Esophagus muscularis mucosa (tissue), 4 donors: ENCODE results near the gene RANBP3. TPM values are rescaled to one million over a fixed set of nuclear protein-coding genes. Genes with fewer than 3 reads are reported as not detected.

Experiments used
- DNase-seq: peaks from one replicate; pipeline ENCODE4 v3.0.0-alpha.2; 2017; ENCODE audit errors: extremely low spot score
- H3K27ac ChIP-seq, 4 donors: fragments of 200-600 bp; sonication (generic); replicated peaks in 1 of 4; 1 replicate in 3 of 4; 2 replicates in 1 of 4; pipeline ENCODE4 v1.5.1; 2016 to 2019; ENCODE audit warnings: mild to moderate bottlenecking in 1 of 4
- H3K27me3 ChIP-seq, 4 donors: fragments of 200-600 bp; sonication (generic); one replicate each; pipeline versions ENCODE4 v1.5.1 to v1.6.0; 2016 to 2019
- H3K36me3 ChIP-seq, 4 donors: fragments of 200-600 bp; sonication (generic); one replicate each; pipeline ENCODE4 v1.5.1; 2016 to 2019
- H3K4me1 ChIP-seq, 4 donors: fragments of 200-600 bp; sonication (generic); one replicate each; pipeline ENCODE4 v1.5.1; 2016 to 2019
- H3K4me3 ChIP-seq, 4 donors: fragments of 200-600 bp; sonication (generic); 1 replicate in 2 of 4; 2 replicates in 2 of 4; pipeline ENCODE4 v1.5.1; 2016 to 2019; ENCODE audit warnings: mild to moderate bottlenecking in 4 of 4, moderate library complexity in 1 of 4
- H3K9me3 ChIP-seq, 4 donors: fragments of 200-600 bp; sonication (generic); 1 replicate in 3 of 4; 2 replicates in 1 of 4; pipeline ENCODE4 v1.5.1; 2016 to 2019
- CTCF ChIP-seq, 3 experiments: fragments of 200-600 bp in 2 of 3; fragments of 450-650 bp in 1 of 3; sonication (generic) in 2 of 3; IDR thresholded peaks; one replicate each; pipeline ENCODE4 v1.5.1; 2017 to 2019; ENCODE audit warnings: antibody characterized with exemption in 3 of 3, mild to moderate bottlenecking in 2 of 3, moderate library complexity in 1 of 3
- EP300 ChIP-seq: sonication (generic); formaldehyde crosslinking; IDR thresholded peaks from one replicate; pipeline ENCODE4 v1.6.1; 2017; ENCODE audit warnings: antibody characterized with exemption
- POLR2A ChIP-seq: fragments of 450-650 bp; IDR thresholded peaks from one replicate; pipeline ENCODE4 v1.6.1; 2017; ENCODE audit warnings: antibody characterized with exemption, moderate library complexity, mild to moderate bottlenecking, low read depth
- POLR2AphosphoS5 ChIP-seq, 2 donors: sonication (generic); formaldehyde crosslinking; IDR thresholded peaks; one replicate each; pipeline ENCODE4 v1.6.1; 2017; ENCODE audit warnings: antibody characterized with exemption in 2 of 2
- WGBS: methylation state at CpG from one replicate; pipeline ENCODE4 v1.1.5; 2018; 5-methylcytosine and 5-hydroxymethylcytosine counted together
- intact Hi-C: fragments of 100-400 bp; cut with DNase I; formaldehyde crosslinking; loops from one replicate; pipeline ENCODE4 v1.15.1; 2023
- total RNA-seq, 4 donors: library from RNA; depleted of rRNA; stranded (reverse); fragments of >200 nt; gene quantifications; one replicate each; pipeline versions ENCODE4 v1.1.0 to v1.2.1, GENCODE V29; 2016

The RANBP3 gene
- total RNA-seq, 4 donors from 2014 or later = 92.2 to 127 (median 102) TPM

GRCh38 chr19:5905114-5905778 lies 72.7 kb downstream of the RANBP3 start:
- peaks cover 6 to 33% (median 22%) of the 10 kb centered on the region in 4 donors for H3K36me3 ChIP-seq
- TF ChIP-seq CTCF (IDR thresholded peaks at IDR 0.05) = no peak
- no peak for TF ChIP-seq POLR2A
- TF ChIP-seq EP300 = no peak
- no peak for TF ChIP-seq POLR2AphosphoS5 (IDR thresholded peaks at IDR 0.05)
- peaks cover 27 to 48% (median 44%) of the 10 kb centered on the region in 4 donors for H3K4me1 ChIP-seq
- 50% methylated on average over 31 of the region's 31 CpGs for WGBS
- DNase-seq = no peak
- intact Hi-C loops = no loop called here
- no peaks in the 10 kb centered on the region for H3K9me3 ChIP-seq
- H3K4me3 ChIP-seq = peak overlapping the region; percentile 65 to 97 (median 91)
- no peaks in the 10 kb centered on the region for H3K27me3 ChIP-seq
- H3K27ac ChIP-seq = peak overlapping the region; percentile 85 to 95 (median 92)

GRCh38 chr19:5904352-5905113 lies 73.4 kb downstream of the RANBP3 start, which contains the start of gene VMAC:
TSS of gene VMAC (plus strand) at chr19:5904872. CDS start at chr19:5904891, 19 bp downstream.
- Histone ChIP-seq H3K36me3 (peaks cover 3 to 33% (median 17%) of the 10 kb centered on the region in 4 donors), H3K27ac (peak within 1 kb of the TSS; percentile 85 to 95 (median 92)), H3K9me3 (no peaks in the 10 kb centered on the region), H3K27me3 (no peaks in the 10 kb centered on the region), H3K4me3 (peak within 1 kb of the TSS; percentile 65 to 97 (median 91)), H3K4me1 (peaks cover 27 to 50% (median 44%) of the 10 kb centered on the region in 4 donors)
- TF ChIP-seq CTCF (IDR thresholded peaks at IDR 0.05) (peak in 1 of 3 experiments; percentile 14), EP300 (no peak), POLR2AphosphoS5 (IDR thresholded peaks at IDR 0.05) (peak; percentile 63 to 66)
- intact Hi-C loops = no loop called here
- DNase-seq = peak; percentile 100
- 0% methylated on average over 32 of the region's 61 CpGs for WGBS

- Histone ChIP-seq H3K4me3 (peak within 1 kb of the TSS; percentile 65 to 97 (median 91)), H3K36me3 (peaks cover 0 to 26% (median 10%) of the 10 kb centered on the region in 4 donors), H3K27me3 (no peaks in the 10 kb centered on the region), H3K9me3 (no peaks in the 10 kb centered on the region), H3K27ac (peak within 1 kb of the TSS; percentile 85 to 95 (median 92)), H3K4me1 (peaks cover 27 to 50% (median 44%) of the 10 kb centered on the region in 4 donors)
- 0% methylated on average over 23 of the region's 57 CpGs for WGBS
- TF ChIP-seq POLR2AphosphoS5 (IDR thresholded peaks at IDR 0.05) = peak; percentile 94
- no peak for TF ChIP-seq CTCF (IDR thresholded peaks at IDR 0.05)
- peak; percentile 81 for TF ChIP-seq POLR2A
- TF ChIP-seq EP300 = no peak
- intact Hi-C loops = no loop called here
- DNase-seq = peak; percentile 100
These were observed 74.2 kb downstream of the RANBP3 start, which contains the start of gene NDUFA11 for GRCh38 chr19:5903624-5904351. TSS of gene NDUFA11 (minus strand) at chr19:5903790. CDS start at chr19:5903708, 82 bp downstream.

GRCh38 chr19:5903056-5903623 lies 74.8 kb downstream of the RANBP3 start:
- intact Hi-C loops = no loop called here
- no peak for TF ChIP-seq EP300
- TF ChIP-seq CTCF (IDR thresholded peaks at IDR 0.05) = no peak
- no peak for TF ChIP-seq POLR2A
- TF ChIP-seq POLR2AphosphoS5 (IDR thresholded peaks at IDR 0.05) = no peak
- WGBS = 2% methylated on average over 22 of the region's 27 CpGs
- Histone ChIP-seq H3K27ac (peak overlapping the region; percentile 85 to 95 (median 92)), H3K36me3 (peaks cover 0 to 29% (median 7%) of the 10 kb centered on the region in 4 donors), H3K27me3 (no peaks in the 10 kb centered on the region), H3K9me3 (no peaks in the 10 kb centered on the region), H3K4me3 (peak overlapping the region; percentile 65 to 97 (median 91)), H3K4me1 (peaks cover 27 to 50% (median 44%) of the 10 kb centered on the region in 4 donors)
- DNase-seq = no peak
